C4-2B (cell line): ENCODE results near the gene CAMTA2.

ENCODE experiments used
- H3K27ac ChIP-seq: fragments of 450-650 bp; 2 replicates; pipeline ENCODE4 v1.5.1; 2017
- ZFX ChIP-seq: fragments of 450-650 bp; IDR thresholded peaks from 2 replicates; pipeline ENCODE4 v1.6.1; 2017
- TF ChIP-seq, protein P1 (sequence below): fragments of 450-650 bp; conservative IDR thresholded peaks from 2 replicates; pipeline ENCODE4 v1.5.1; 2017; ENCODE audit warnings: mild to moderate bottlenecking

The CAMTA2 gene

DNA sequence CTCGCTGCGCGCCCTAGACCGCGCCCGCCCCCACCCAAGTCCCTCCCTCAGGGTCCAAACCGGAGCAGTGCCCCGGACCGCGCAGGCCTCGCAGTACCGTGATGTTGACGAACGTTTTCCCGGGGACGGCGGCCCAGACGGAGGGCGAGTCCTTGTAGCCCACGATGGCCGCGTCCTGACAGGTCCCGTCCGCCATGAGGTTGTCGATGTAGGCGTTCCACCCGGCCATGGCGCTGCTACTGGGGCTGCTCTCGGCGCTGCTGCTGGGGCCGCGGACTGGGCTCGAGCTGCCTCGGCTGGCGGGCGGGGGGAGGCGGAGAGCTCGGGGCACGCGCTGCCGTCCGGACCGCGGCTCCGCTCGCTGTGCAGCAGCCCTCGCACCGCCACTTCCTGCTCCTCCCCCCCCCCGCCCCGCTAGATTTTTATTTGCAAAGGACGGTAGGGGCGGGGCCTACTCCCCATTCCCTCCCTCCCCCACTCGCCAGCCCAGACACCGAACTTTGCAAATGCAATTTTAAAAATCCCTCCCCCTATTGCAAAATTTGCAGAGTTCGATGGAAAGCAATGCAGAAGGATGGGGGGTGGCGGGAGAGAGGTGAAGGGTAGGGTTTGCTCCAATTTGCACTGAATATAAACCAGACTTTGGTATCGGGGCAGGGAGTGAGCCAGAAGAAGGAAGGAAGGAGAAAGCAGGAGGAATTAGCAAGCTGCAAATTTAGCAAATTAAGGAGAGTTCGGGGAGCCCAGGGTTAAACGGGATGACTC, 39.1 kb downstream of the CAMTA2 start, which contains the start of gene PFN1:
Gene PFN1 (minus strand): TSS at position 365 of the 765 bp plus-strand sequence. CDS start 136 bp downstream, at position 229.
- H3K27ac ChIP-seq: peak within 1 kb of the TSS; percentile 100
- TF ChIP-seq, protein P1, sequence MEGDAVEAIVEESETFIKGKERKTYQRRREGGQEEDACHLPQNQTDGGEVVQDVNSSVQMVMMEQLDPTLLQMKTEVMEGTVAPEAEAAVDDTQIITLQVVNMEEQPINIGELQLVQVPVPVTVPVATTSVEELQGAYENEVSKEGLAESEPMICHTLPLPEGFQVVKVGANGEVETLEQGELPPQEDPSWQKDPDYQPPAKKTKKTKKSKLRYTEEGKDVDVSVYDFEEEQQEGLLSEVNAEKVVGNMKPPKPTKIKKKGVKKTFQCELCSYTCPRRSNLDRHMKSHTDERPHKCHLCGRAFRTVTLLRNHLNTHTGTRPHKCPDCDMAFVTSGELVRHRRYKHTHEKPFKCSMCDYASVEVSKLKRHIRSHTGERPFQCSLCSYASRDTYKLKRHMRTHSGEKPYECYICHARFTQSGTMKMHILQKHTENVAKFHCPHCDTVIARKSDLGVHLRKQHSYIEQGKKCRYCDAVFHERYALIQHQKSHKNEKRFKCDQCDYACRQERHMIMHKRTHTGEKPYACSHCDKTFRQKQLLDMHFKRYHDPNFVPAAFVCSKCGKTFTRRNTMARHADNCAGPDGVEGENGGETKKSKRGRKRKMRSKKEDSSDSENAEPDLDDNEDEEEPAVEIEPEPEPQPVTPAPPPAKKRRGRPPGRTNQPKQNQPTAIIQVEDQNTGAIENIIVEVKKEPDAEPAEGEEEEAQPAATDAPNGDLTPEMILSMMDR: no peak
- peak; percentile 51; the same call in 1 of the 2 replicates for TF ChIP-seq ZFX

DNA sequence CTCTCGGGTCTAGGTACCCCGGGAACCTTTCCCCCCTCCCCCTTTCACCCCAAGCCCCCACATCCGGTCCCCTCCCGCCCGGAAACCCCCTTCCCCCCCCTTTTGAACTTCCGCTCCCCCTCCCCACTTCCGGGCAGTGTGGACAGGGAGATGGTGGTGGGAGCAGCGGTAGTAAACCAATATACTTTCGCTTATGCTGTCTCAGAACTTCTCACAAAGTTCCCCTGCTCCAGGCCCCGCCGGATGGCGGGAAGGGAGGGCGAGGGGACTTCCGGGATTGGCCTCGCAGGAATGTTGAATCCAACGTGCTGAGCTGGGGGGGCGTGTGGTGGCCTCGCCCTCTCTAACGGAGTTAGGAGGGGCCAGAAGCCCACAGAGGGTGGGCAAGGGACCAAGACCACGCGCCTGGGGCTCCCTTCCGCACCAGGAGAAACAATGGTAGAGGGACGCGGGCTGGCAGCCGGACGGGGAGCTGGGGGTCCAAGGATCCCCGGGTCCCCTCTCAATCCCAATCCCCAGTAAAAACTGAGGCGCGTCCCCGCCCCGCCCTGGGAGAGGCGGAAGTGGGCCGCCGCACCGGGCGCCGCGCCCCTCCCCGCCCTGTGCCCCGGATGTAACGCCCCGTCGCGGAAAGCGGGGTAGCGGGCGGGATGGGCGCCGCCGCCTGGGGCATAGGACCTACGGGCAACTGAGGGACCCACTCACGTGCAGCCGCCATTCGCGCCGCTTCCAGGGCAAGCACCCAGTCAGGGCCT, 39.9 kb downstream of the CAMTA2 start:
- TF ChIP-seq, protein P1: no peak
- TF ChIP-seq ZFX: no peak; the same call in 1 of the 2 replicates
- peak overlapping the region; percentile 100 for H3K27ac ChIP-seq

DNA sequence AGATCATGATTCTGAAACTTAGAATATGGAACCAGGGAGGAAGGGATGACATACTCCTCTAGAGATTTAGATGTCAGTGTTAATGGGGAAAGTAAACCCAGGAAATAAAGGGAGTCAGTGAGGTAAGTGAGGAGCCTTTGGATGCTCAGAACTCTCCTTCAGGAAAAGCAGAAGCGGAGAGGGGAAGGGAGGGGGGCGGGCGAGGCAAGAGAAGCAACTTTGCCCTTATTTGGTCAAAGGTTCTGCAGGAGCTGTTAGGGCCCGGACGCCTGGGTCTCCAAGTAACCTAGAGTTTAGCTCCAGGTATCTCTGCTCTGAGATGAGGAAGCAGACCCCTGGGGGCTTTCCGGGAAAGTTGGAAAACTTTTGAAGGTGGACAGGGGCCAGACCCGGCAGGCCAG, 40.5 kb downstream of the CAMTA2 start:
- no peak for TF ChIP-seq ZFX
- TF ChIP-seq, protein P1: no peak
- peak overlapping the region; percentile 100 for H3K27ac ChIP-seq

DNA sequence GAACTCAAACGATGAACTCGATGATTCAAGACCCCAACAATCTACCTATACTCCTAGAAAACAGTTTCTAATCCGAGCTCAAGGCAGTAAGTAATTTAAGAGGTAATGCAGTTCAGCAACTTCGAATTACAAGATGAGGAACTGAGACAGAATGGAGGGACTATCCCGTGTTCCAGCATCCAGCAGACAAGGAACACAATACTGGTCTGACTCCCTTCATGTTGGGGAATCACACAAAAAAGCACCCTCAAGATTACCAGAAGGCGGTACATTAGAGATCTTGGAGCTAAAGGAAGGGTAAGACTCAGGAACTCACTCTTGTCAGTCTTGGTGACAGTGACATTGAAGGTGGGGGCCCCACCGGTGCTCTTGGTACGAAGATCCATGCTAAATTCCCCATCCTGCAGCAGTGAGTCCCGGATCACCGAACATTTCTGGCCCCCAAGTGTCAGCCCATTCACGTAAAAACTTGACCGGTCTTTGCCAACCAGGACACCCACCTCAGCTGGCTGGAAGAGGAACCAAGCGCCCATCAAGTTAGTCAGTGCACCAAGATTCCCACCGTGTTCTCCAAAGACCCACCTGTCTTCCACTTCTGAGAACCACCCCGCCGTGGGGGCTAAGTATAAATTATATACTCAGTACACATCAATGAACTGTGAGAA, 41.0 kb downstream of the CAMTA2 start:
- peak overlapping the region; percentile 100 for H3K27ac ChIP-seq
- TF ChIP-seq, protein P1: no peak
- TF ChIP-seq ZFX: no peak

DNA sequence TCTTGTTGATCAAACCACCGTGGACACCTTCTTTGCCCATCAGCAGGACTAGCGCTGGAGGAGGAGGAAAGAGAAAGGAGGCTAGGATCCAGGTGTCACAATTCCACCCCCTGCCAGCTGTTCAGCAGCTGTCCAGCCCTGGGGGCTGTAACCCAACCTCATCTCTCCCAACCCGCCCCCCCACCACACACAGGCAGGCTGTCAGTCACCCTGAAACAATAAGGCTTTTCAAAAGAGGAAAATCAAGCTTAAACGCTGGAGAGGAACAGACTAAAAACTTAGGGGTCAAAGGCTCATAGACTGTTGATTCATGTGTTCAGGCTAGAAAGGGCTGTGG, 41.6 kb downstream of the CAMTA2 start:
- peak overlapping the region; percentile 13 for H3K27ac ChIP-seq
- no peak for TF ChIP-seq ZFX
- TF ChIP-seq, protein P1: no peak

DNA sequence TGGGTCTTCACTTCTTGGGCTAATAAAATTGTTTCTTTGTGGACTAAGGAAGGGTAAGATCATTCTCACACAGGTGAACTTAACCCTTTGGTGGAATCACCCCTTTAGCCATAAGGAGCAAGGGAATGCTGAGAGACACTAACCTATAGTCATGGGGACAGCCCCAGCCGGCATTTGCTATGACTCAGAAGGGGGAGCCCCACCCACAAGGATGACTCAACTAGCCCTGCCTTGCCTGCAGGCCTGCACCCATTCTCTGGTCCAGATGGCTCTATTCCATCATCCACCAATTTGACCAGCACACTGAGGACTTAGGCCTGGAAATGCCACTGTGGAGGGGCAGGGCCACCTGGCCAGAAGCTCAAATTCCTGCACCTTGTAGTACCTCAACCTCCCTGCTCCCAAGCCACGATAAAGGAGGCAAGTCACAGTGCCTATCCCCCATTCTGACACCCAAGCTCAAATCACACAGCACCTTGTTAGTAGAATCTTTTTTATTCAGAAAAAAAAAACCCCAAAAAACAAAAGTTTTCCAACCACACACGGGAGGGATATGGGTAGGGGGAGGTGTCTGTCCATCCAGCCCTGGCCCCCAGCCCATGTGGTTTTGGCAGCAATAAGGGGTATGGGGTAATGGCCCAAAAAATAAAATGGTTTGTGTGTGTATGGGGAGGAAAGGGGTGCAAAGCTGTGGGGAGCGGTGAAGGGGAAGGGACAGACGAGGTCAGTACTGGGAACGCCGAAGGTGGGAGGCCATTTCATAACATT, 42.1 kb downstream of the CAMTA2 start:
- H3K27ac ChIP-seq: peak overlapping the region; percentile 13

More for the DNA sequence above, 42.1 kb downstream of the CAMTA2 start:
- TF ChIP-seq, protein P1: no peak
